Endothelial cell of umbilical vein (primary cell): ENCODE data around the gene SCN5A.

ENCODE experiments used
- POLR2A ChIP-seq: IDR thresholded peaks from 2 replicates; pipeline ENCODE4 v1.6.1; 2012; ENCODE audit warnings: low read depth, mild to moderate bottlenecking, control low read depth, low read length
- TF ChIP-seq, protein P1 (sequence below), 2 donors: IDR thresholded peaks; 1 replicate in 1 of 2; 2 replicates in 1 of 2; pipeline ENCODE4 v1.5.1; 2011; ENCODE audit warnings: low read length in 2 of 2, mild to moderate bottlenecking in 2 of 2, moderate library complexity in 2 of 2, control low read depth in 1 of 2, inconsistent platforms in 1 of 2, low read depth in 1 of 2; ENCODE audit not compliant: insufficient read depth in 1 of 2; ENCODE audit errors: extremely low read depth in 1 of 2

DNA sequence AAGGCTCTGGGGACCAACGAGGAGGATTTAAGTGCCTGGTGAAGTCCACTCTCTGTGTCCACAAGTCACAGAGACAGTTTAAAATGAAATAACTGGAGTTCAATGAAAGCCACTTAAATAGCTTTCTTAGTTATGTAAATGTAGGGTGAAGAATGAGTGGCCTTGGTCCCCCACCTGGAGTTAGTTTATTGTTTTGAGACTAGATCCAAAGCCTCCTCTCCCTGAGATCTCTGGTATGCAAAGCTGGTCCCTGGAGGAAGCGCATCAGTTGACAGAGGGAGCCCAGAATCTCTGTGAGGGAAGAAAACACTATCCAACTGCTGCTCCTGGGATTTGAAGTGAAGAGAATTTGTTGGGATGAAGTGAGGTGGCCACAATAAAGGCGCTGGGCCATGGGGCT is 112.8 kb downstream of the SCN5A start:
- TF ChIP-seq, protein P1, sequence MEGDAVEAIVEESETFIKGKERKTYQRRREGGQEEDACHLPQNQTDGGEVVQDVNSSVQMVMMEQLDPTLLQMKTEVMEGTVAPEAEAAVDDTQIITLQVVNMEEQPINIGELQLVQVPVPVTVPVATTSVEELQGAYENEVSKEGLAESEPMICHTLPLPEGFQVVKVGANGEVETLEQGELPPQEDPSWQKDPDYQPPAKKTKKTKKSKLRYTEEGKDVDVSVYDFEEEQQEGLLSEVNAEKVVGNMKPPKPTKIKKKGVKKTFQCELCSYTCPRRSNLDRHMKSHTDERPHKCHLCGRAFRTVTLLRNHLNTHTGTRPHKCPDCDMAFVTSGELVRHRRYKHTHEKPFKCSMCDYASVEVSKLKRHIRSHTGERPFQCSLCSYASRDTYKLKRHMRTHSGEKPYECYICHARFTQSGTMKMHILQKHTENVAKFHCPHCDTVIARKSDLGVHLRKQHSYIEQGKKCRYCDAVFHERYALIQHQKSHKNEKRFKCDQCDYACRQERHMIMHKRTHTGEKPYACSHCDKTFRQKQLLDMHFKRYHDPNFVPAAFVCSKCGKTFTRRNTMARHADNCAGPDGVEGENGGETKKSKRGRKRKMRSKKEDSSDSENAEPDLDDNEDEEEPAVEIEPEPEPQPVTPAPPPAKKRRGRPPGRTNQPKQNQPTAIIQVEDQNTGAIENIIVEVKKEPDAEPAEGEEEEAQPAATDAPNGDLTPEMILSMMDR (IDR thresholded peaks at IDR 0.05; ENCODE audit: extremely low read depth in 1 of 2, insufficient read depth in 1 of 2, low read depth in 1 of 2, low read length in 2 of 2) = no peak
- no peak for TF ChIP-seq POLR2A
